Hematopoietic multipotent progenitor cell (in vitro differentiated cells): ENCODE data around the gene COL5A1. TPM values are rescaled to one million over a fixed set of nuclear protein-coding genes. Genes with fewer than 3 reads are reported as not detected.
A peak's percentile ranks its signal among the peaks of the same experiment; 100 is the strongest.

Experiments used
- DNase-seq, 3 donors: peaks; one replicate each; pipeline ENCODE4 v3.0.0-alpha.2; 2011 to 2015; ENCODE audit warnings: low read depth in 2 of 3, low spot score in 2 of 3
- small RNA-seq: library from RNA; depleted of rRNA; stranded (forward); fragments of <200 nt; gene quantifications from one replicate; pipeline ENCODE3, GENCODE V24; 2012
- total RNA-seq: library from RNA; depleted of rRNA; stranded (reverse); fragments of >200 nt; gene quantifications from one replicate; pipeline ENCODE4 v1.2.3, GENCODE V29; 2012

Gene COL5A1
- total RNA-seq, 1 donor, result 10.5 TPM

GRCh38 chr9:134883040-134883782 is 241.6 kb downstream of the COL5A1 start:
- DNase-seq, result no peak

GRCh38 chr9:134884492-134884891 is 242.9 kb downstream of the COL5A1 start:
- DNase-seq, result no peak

GRCh38 chr9:134885001-134885678 is 243.5 kb downstream of the COL5A1 start:
- no peak for DNase-seq

- DNase-seq, result no peak
Observed at GRCh38 chr9:134885679-134886412, 244.2 kb downstream of the COL5A1 start.

GRCh38 chr9:134886413-134886913 is 244.9 kb downstream of the COL5A1 start:
- DNase-seq, result no peak

GRCh38 chr9:134887219-134887618 is 245.6 kb downstream of the COL5A1 start:
- no peak for DNase-seq

GRCh38 chr9:134887686-134888602 is 246.3 kb downstream of the COL5A1 start:
- DNase-seq, result peak in 2 of 3 donors; percentile 65 to 89

GRCh38 chr9:134888603-134889190 is 247.1 kb downstream of the COL5A1 start:
- DNase-seq, result no peak

GRCh38 chr9:134889386-134890154 is 248.0 kb downstream of the COL5A1 start:
- DNase-seq, result peak in 2 of 3 donors; percentile 53 to 70

- no peak for DNase-seq
Observed at GRCh38 chr9:134890155-134890495, 248.5 kb downstream of the COL5A1 start.

GRCh38 chr9:134891053-134891452 is 249.4 kb downstream of the COL5A1 start:
- DNase-seq, result no peak

GRCh38 chr9:134891713-134892112 is 250.1 kb downstream of the COL5A1 start:
- DNase-seq, result no peak

GRCh38 chr9:134892221-134892620 is 250.6 kb downstream of the COL5A1 start:
- no peak for DNase-seq

GRCh38 chr9:134892820-134893420 is 251.3 kb downstream of the COL5A1 start:
- no peak for DNase-seq

Small RNAs within 50 kb of the gene (small RNA-seq; reads per million reads assigned to genes)
- gene AL603650.1, result not detected
- gene MIR3689A, result not detected
- not detected for gene MIR3689B
- gene MIR3689C, result not detected
- gene MIR3689D1, result not detected
- not detected for gene MIR3689D2
- not detected for gene MIR3689E
- not detected for gene MIR3689F

Other genes with a start within 250 kb of the COL5A1 start
- gene FCN2, start 239.0 kb downstream of the COL5A1 start, total RNA-seq, result not detected